Activated CD4-positive, alpha-beta memory T cell treated with anti-CD3 and anti-CD28 coated beads for 36 hours (primary cell): ENCODE measurements around the gene PDE4B. TPM values are rescaled to one million over a fixed set of nuclear protein-coding genes. Genes with fewer than 3 reads are reported as not detected.
A peak's percentile ranks its signal among the peaks of the same experiment; 100 is the strongest.

Experiments
- CTCF ChIA-PET: fragments of 350-600 bp; sonication (Branson Sonifier 250); formaldehyde crosslinking; loops from one replicate; lab custom pipeline; 2021; ENCODE audit warnings: antibody characterized with exemption, inconsistent platforms; lab: Charles Lee
- POLR2A ChIA-PET: fragments of 350-600 bp; sonication (Branson Sonifier 250); formaldehyde crosslinking; loops from one replicate; lab custom pipeline; 2021; ENCODE audit warnings: antibody characterized with exemption; lab: Charles Lee
- DNase-seq: peaks from one replicate; pipeline ENCODE4 v3.0.0-alpha.2; 2020
- H3K27ac Mint-ChIP-seq: one replicate; pipeline ENCODE4 v1.8.0; 2021; ENCODE audit warnings: mixed read lengths
- H3K27me3 Mint-ChIP-seq: one replicate; pipeline ENCODE4 v1.8.0; 2021; ENCODE audit warnings: mixed read lengths
- H3K36me3 Mint-ChIP-seq: one replicate; pipeline ENCODE4 v1.8.0; 2021; ENCODE audit warnings: mixed read lengths
- H3K4me1 Mint-ChIP-seq: one replicate; pipeline ENCODE4 v1.8.0; 2021; ENCODE audit warnings: low read depth, mixed read lengths
- H3K4me3 Mint-ChIP-seq: one replicate; pipeline ENCODE4 v1.8.0; 2021; ENCODE audit warnings: mild to moderate bottlenecking, mixed read lengths
- H3K9me3 Mint-ChIP-seq: one replicate; pipeline ENCODE4 v1.8.0; 2021; ENCODE audit warnings: mixed read lengths
- intact Hi-C: fragments of 100-400 bp; cut with micrococcal nuclease; formaldehyde crosslinking; loops from one replicate; pipeline ENCODE4 v1.15.1; 2023
- total RNA-seq, 2 experiments: library from RNA; stranded (reverse); gene quantifications; one replicate each; pipeline ENCODE4 v1.2.3, GENCODE V29; 2021

Gene PDE4B
- total RNA-seq, 2 experiments from 2014 or later: 34.7 to 38.3 TPM

- CTCF ChIA-PET: interaction anchor here (0.6 kb wide), 1 partner anchor 666 kb away, joined by 4 read pairs; no protein-coding TSS in a partner anchor
- no peak for DNase-seq
- no peaks in the 10 kb centered on the region for H3K36me3 Mint-ChIP-seq
- no peak overlapping the region for H3K4me3 Mint-ChIP-seq
- no peak overlapping the region for H3K27ac Mint-ChIP-seq
- H3K9me3 Mint-ChIP-seq: no peaks in the 10 kb centered on the region
- peaks cover 64% of the 10 kb centered on the region for H3K4me1 Mint-ChIP-seq
- no peaks in the 10 kb centered on the region for H3K27me3 Mint-ChIP-seq
- POLR2A ChIA-PET: no interaction called here
- intact Hi-C loops: no loop called here
These were observed 505.8 kb downstream of the PDE4B start for GRCh38 chr1:66298464-66298863.

DNA sequence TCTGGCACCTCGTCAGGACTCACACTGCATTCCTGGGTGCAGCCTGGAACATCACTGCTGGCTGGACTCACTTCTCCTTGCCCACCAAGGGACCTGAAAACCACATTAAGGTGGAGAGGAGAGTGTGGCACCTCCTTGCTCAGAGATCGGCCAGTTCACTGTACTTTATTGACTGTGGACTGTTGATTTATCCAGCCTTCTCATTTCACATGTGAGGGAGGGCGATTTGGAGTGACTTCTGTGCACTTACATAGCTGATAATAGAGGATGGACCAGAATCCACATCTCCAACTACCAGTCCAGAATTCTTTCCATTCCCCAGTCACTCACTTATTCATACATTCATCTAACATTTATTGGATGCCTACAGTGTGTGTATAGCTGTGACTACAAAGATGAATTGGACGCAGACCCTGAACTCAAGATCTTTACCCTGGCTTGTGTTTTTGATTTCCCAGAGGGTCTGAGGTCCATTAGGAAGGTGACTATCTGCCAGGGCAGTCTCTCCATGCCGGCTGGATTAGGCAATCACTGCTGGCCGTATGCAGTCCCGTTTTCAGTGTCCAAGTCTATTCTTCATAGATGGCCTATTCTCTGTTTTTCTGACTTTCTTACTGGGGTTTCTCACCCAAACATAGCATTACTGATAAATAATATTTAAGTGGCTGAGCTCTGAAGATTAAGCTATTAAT lies 507.7 kb downstream of the PDE4B start:
- H3K27me3 Mint-ChIP-seq: no peaks in the 10 kb centered on the region
- ChIA-PET POLR2A (interaction anchor here (0.8 to 1.2 kb wide), 3 partner anchors 9 to 50 kb away, joined by 4 to 6 read pairs (median 5); no protein-coding TSS in a partner anchor), CTCF (interaction anchor here (0.6 to 2.6 kb wide), 5 partner anchors 14 to 652 kb away, joined by 3 to 17 read pairs (median 5); no protein-coding TSS in a partner anchor)
- peak overlapping the region; percentile 77 for H3K27ac Mint-ChIP-seq
- no peaks in the 10 kb centered on the region for H3K36me3 Mint-ChIP-seq
- H3K4me3 Mint-ChIP-seq: peak overlapping the region; percentile 65
- no peak for DNase-seq
- peaks cover 55% of the 10 kb centered on the region for H3K4me1 Mint-ChIP-seq
- H3K9me3 Mint-ChIP-seq: no peaks in the 10 kb centered on the region
- intact Hi-C loops: no loop called here

DNA sequence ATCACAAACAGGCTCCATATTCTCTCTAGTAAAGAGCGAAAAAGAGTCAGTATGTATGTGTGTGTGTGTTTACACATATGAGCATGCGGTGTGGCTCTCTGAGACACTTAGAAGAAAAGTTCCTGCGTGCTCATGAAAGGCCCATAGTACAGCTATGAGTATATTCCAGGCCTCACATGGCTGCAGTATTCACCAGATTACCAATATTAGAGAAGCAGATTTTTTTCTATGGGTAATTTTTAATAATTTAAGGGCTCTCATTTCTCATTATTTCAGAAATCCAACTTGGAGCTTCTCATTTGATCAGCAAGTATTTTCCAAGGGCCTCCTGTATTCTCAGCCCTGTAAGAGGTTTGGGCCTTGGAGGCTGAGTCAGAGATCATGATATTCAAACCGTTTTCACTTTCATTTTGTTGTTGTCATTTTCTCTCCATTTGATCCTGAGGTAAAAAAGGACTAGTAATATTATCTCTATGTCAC lies 508.3 kb downstream of the PDE4B start:
- no peaks in the 10 kb centered on the region for H3K9me3 Mint-ChIP-seq
- H3K27me3 Mint-ChIP-seq: no peaks in the 10 kb centered on the region
- DNase-seq: peak; percentile 60
- H3K4me3 Mint-ChIP-seq: peak overlapping the region; percentile 65
- H3K4me1 Mint-ChIP-seq: peaks cover 50% of the 10 kb centered on the region
- CTCF ChIA-PET: interaction anchor here (0.6 to 2.6 kb wide), 8 partner anchors 13 to 652 kb away, joined by 3 to 17 read pairs (median 5); no protein-coding TSS in a partner anchor
- H3K27ac Mint-ChIP-seq: peak overlapping the region; percentile 77
- POLR2A ChIA-PET: interaction anchor here (0.6 to 1.3 kb wide), 6 partner anchors 10 to 49 kb away, joined by 3 to 6 read pairs (median 4); no protein-coding TSS in a partner anchor
- no peaks in the 10 kb centered on the region for H3K36me3 Mint-ChIP-seq
- intact Hi-C loops: loop anchor here (1.0 kb wide), 6 partner anchors 13 to 99 kb away; no protein-coding TSS in a partner anchor

GRCh38 chr1:66302184-66302742 lies 509.6 kb downstream of the PDE4B start:
- intact Hi-C loops: no loop called here
- ChIA-PET POLR2A (interaction anchor here (1.1 to 1.5 kb wide), 3 partner anchors 10 to 30 kb away, joined by 3 to 4 read pairs (median 4); no protein-coding TSS in a partner anchor), CTCF (interaction anchor here (1.1 to 2.6 kb wide), 4 partner anchors 29 to 144 kb away, joined by 3 to 17 read pairs (median 9); no protein-coding TSS in a partner anchor)
- Mint-ChIP-seq H3K4me1 (peaks cover 39% of the 10 kb centered on the region), H3K9me3 (no peaks in the 10 kb centered on the region), H3K27ac (no peak overlapping the region), H3K27me3 (no peaks in the 10 kb centered on the region), H3K36me3 (no peaks in the 10 kb centered on the region), H3K4me3 (no peak overlapping the region)
- no peak for DNase-seq

GRCh38 chr1:66302815-66303214 lies 510.1 kb downstream of the PDE4B start:
- Mint-ChIP-seq H3K27ac (no peak overlapping the region), H3K4me1 (peaks cover 38% of the 10 kb centered on the region), H3K27me3 (no peaks in the 10 kb centered on the region), H3K4me3 (no peak overlapping the region), H3K36me3 (no peaks in the 10 kb centered on the region), H3K9me3 (no peaks in the 10 kb centered on the region)
- ChIA-PET CTCF (interaction anchor here (1.0 to 2.1 kb wide), 2 partner anchors 29 to 60 kb away, joined by 4 to 12 read pairs; no protein-coding TSS in a partner anchor), POLR2A (interaction anchor here (0.7 to 1.5 kb wide), 3 partner anchors 11 to 29 kb away, joined by 3 to 4 read pairs (median 3); no protein-coding TSS in a partner anchor)
- no peak for DNase-seq
- intact Hi-C loops: no loop called here

GRCh38 chr1:66303646-66304045 lies 511.0 kb downstream of the PDE4B start:
- CTCF ChIA-PET: interaction anchor here (0.6 to 1.0 kb wide), 2 partner anchors 28 to 60 kb away, joined by 3 to 4 read pairs; no protein-coding TSS in a partner anchor
- Mint-ChIP-seq H3K27me3 (no peaks in the 10 kb centered on the region), H3K27ac (no peak overlapping the region), H3K4me1 (peaks cover 31% of the 10 kb centered on the region), H3K9me3 (no peaks in the 10 kb centered on the region), H3K4me3 (no peak overlapping the region), H3K36me3 (no peaks in the 10 kb centered on the region)
- POLR2A ChIA-PET: interaction anchor here (0.7 kb wide), 1 partner anchor 21 kb away, joined by 3 read pairs; no protein-coding TSS in a partner anchor
- intact Hi-C loops: no loop called here
- DNase-seq: no peak

- no peak for DNase-seq
- Mint-ChIP-seq H3K36me3 (no peaks in the 10 kb centered on the region), H3K4me3 (no peak overlapping the region), H3K27ac (no peak overlapping the region), H3K9me3 (no peaks in the 10 kb centered on the region), H3K4me1 (peaks cover 29% of the 10 kb centered on the region), H3K27me3 (no peaks in the 10 kb centered on the region)
- ChIA-PET CTCF (interaction anchor here (1.0 kb wide), 1 partner anchor 61 kb away, joined by 4 read pairs; no protein-coding TSS in a partner anchor), POLR2A (no interaction called here)
- intact Hi-C loops: no loop called here
These were observed 511.4 kb downstream of the PDE4B start for GRCh38 chr1:66304128-66304527.

DNA sequence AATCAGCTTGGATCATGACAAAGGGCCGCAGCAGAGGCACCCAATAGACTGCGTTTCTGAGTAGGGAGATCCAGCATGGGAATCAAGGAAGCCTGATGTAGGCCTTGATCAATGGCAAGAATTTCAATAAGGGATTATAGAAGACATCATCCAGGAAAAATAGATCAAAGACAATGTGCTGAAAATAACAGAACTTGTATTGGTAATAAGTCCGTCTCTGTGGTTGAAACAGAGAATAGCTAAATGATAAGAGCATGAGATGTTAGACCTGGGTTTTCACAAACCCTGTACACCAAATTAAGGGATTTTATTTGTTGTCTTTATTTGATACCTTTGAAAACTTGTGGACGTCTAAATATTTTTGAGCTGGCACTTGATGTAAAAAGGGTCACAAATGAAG lies 513.2 kb downstream of the PDE4B start:
- DNase-seq: no peak
- H3K9me3 Mint-ChIP-seq: no peaks in the 10 kb centered on the region
- no peaks in the 10 kb centered on the region for H3K36me3 Mint-ChIP-seq
- intact Hi-C loops: no loop called here
- no peaks in the 10 kb centered on the region for H3K27me3 Mint-ChIP-seq
- no peak overlapping the region for H3K27ac Mint-ChIP-seq
- POLR2A ChIA-PET: no interaction called here
- CTCF ChIA-PET: interaction anchor here (1.2 kb wide), 1 partner anchor 130 kb away, joined by 4 read pairs; no protein-coding TSS in a partner anchor
- peaks cover 19% of the 10 kb centered on the region for H3K4me1 Mint-ChIP-seq
- H3K4me3 Mint-ChIP-seq: no peak overlapping the region

DNA sequence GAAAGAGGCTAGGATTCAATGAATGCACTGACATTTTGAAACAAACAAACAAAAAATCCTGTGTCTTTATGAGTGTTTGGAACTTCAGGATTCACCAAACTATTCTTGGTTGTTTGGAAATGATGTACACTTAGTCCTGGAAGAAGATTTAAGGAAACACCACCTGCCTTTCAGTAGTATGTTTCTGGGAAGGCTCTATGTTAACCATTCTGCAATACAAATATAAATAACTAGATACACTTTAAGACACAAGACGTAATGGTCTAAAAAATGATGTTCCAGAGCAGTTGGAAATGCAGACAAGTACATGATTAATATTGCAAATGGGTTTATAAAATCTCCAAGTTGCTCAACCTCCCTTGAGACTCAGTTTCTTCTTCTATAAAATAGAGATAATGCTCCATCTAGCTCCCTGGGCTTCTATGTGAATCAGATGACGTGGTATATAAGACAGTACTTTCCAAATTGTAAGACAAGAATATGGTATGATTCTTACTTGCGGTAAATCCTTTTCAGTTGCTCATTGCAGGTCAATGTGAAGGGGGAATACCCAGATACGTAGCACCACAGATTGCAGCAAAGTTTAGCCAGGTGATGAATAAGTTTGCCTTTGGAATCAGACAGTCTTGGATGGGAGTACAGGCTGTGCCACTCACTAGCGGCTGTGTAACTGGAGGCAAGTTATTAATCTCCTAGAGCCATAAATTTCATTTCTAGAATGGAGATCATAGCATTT lies 516.5 kb downstream of the PDE4B start:
- intact Hi-C loops: no loop called here
- ChIA-PET POLR2A (no interaction called here), CTCF (no interaction called here)
- no peak overlapping the region for H3K27ac Mint-ChIP-seq
- no peaks in the 10 kb centered on the region for H3K27me3 Mint-ChIP-seq
- H3K4me3 Mint-ChIP-seq: no peak overlapping the region
- no peak for DNase-seq
- H3K4me1 Mint-ChIP-seq: no peaks in the 10 kb centered on the region
- H3K9me3 Mint-ChIP-seq: no peaks in the 10 kb centered on the region
- H3K36me3 Mint-ChIP-seq: no peaks in the 10 kb centered on the region

GRCh38 chr1:66311092-66311491 lies 518.4 kb downstream of the PDE4B start:
- H3K4me3 Mint-ChIP-seq: no peak overlapping the region
- no peaks in the 10 kb centered on the region for H3K27me3 Mint-ChIP-seq
- ChIA-PET POLR2A (no interaction called here), CTCF (no interaction called here)
- H3K9me3 Mint-ChIP-seq: no peaks in the 10 kb centered on the region
- intact Hi-C loops: no loop called here
- no peak for DNase-seq
- no peaks in the 10 kb centered on the region for H3K36me3 Mint-ChIP-seq
- no peaks in the 10 kb centered on the region for H3K4me1 Mint-ChIP-seq
- no peak overlapping the region for H3K27ac Mint-ChIP-seq

DNA sequence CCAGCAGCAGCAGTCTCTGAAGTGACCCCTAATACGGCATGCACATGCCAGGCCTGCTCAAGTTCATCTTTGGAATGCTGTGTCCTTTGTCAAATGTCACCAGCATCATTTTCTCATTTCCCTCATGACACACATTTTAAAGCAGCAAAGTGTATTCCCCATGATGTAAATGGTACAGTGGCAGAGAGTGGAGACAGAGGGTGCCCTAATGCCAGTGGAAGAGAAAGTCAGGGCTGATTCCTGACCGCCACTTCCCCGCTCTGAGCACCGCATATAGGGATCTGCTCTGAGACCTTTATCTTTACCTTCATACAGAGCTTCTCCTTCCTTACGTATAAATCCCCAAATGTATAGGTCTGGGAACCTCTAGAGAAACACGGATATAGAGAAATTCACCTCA lies 518.9 kb downstream of the PDE4B start:
- CTCF ChIA-PET: no interaction called here
- H3K4me1 Mint-ChIP-seq: no peaks in the 10 kb centered on the region
- no peaks in the 10 kb centered on the region for H3K27me3 Mint-ChIP-seq
- H3K36me3 Mint-ChIP-seq: no peaks in the 10 kb centered on the region
- no peak overlapping the region for H3K27ac Mint-ChIP-seq
- intact Hi-C loops: no loop called here
- POLR2A ChIA-PET: no interaction called here
- no peaks in the 10 kb centered on the region for H3K9me3 Mint-ChIP-seq
- no peak overlapping the region for H3K4me3 Mint-ChIP-seq
- DNase-seq: no peak
